HEK293 (cell line): ENCODE measurements around the gene CSNK1A1.

Experiments used
- CTCF ChIA-PET: fragments of 350-600 bp; formaldehyde crosslinking; extraction: SDS; loops from one replicate; lab custom pipeline; 2021; ENCODE audit warnings: antibody characterized with exemption; lab: Yijun Ruan, JAX
- POLR2A ChIA-PET: fragments of 300-600 bp; formaldehyde crosslinking; extraction: SDS; loops from one replicate; lab custom pipeline; 2020; ENCODE audit warnings: antibody characterized with exemption, inconsistent platforms; lab: Yijun Ruan, JAX
- H3K27ac ChIP-seq: fragments of 200-500 bp; sonication (Bioruptor generic); 2 replicates; pipeline ENCODE4 v1.5.1; 2014; ENCODE audit warnings: low read depth, low read length, control low read depth, inconsistent platforms; ENCODE audit errors: extremely low read depth
- H3K36me3 ChIP-seq, 2 experiments: fragments of 200-500 bp in 1 of 2; sonication (Bioruptor generic) in 1 of 2; 1 replicate in 1 of 2; 2 replicates in 1 of 2; pipeline ENCODE4 v1.5.1; 2014 to 2017; ENCODE audit warnings: inconsistent platforms in 2 of 2, low read length in 2 of 2; ENCODE audit not compliant: control insufficient read depth in 2 of 2, insufficient read depth in 1 of 2
- H3K4me1 ChIP-seq: fragments of 200-500 bp; sonication (Bioruptor generic); 2 replicates; pipeline ENCODE4 v1.5.1; 2014; ENCODE audit warnings: mild to moderate bottlenecking, low read length, inconsistent platforms; ENCODE audit not compliant: control insufficient read depth, insufficient read depth
- H3K4me3 ChIP-seq: 2 replicates; pipeline ENCODE4 v1.5.1; 2011; ENCODE audit warnings: low read depth, mild to moderate bottlenecking, control low read depth, low read length, moderate library complexity
- H3K9me3 ChIP-seq: fragments of 200-500 bp; sonication (Bioruptor generic); 2 replicates; pipeline ENCODE4 v1.5.1; 2014; ENCODE audit warnings: low read depth, low read length, inconsistent platforms; ENCODE audit not compliant: control insufficient read depth, insufficient read depth
- INSM2 ChIP-seq: fragments of 450-650 bp; formaldehyde crosslinking; IDR thresholded peaks from 2 replicates; pipeline ENCODE4 v1.5.1; 2016; ENCODE audit warnings: missing biosample characterization, missing genetic modification characterization
- ZBTB1 ChIP-seq: fragments of 450-650 bp; formaldehyde crosslinking; IDR thresholded peaks from 2 replicates; pipeline ENCODE4 v1.5.1; 2016; ENCODE audit warnings: missing biosample characterization, missing genetic modification characterization
- ZBTB17 ChIP-seq: fragments of 450-650 bp; formaldehyde crosslinking; IDR thresholded peaks from 2 replicates; pipeline ENCODE4 v1.5.1; 2016; ENCODE audit warnings: missing biosample characterization, missing genetic modification characterization
- ZBTB8A ChIP-seq: fragments of 450-650 bp; formaldehyde crosslinking; IDR thresholded peaks from 2 replicates; pipeline ENCODE4 v1.5.1; 2016; ENCODE audit warnings: missing biosample characterization, missing genetic modification characterization
- ZEB2 ChIP-seq: fragments of 450-650 bp; formaldehyde crosslinking; IDR thresholded peaks from 2 replicates; pipeline ENCODE4 v1.5.1; 2016; ENCODE audit warnings: missing biosample characterization, missing genetic modification characterization
- ZFP3 ChIP-seq: fragments of 450-650 bp; formaldehyde crosslinking; IDR thresholded peaks from 2 replicates; pipeline ENCODE4 v1.5.1; 2016; ENCODE audit warnings: low read depth, missing biosample characterization, missing genetic modification characterization
- ZNF10 ChIP-seq: fragments of 450-650 bp; formaldehyde crosslinking; IDR thresholded peaks from 2 replicates; pipeline ENCODE4 v1.5.1; 2017; ENCODE audit warnings: missing biosample characterization, missing genetic modification characterization
- ZNF140 ChIP-seq: fragments of 450-650 bp; formaldehyde crosslinking; IDR thresholded peaks from 2 replicates; pipeline ENCODE4 v1.5.1; 2016; ENCODE audit warnings: missing biosample characterization, missing genetic modification characterization
- ZNF155 ChIP-seq: fragments of 450-650 bp; formaldehyde crosslinking; IDR thresholded peaks from 2 replicates; pipeline ENCODE4 v1.5.1; 2016; ENCODE audit warnings: missing biosample characterization, missing genetic modification characterization
- ZNF157 ChIP-seq: fragments of 450-650 bp; formaldehyde crosslinking; IDR thresholded peaks from 2 replicates; pipeline ENCODE4 v1.5.1; 2016; ENCODE audit warnings: missing biosample characterization, missing genetic modification characterization
- ZNF18 ChIP-seq: fragments of 450-650 bp; formaldehyde crosslinking; IDR thresholded peaks from 2 replicates; pipeline ENCODE4 v1.5.1; 2016; ENCODE audit warnings: missing biosample characterization, missing genetic modification characterization
- ZNF610 ChIP-seq: fragments of 450-650 bp; formaldehyde crosslinking; IDR thresholded peaks from 2 replicates; pipeline ENCODE4 v1.5.1; 2016; ENCODE audit warnings: missing biosample characterization, missing genetic modification characterization, borderline replicate concordance
- ZNF629 ChIP-seq: fragments of 450-650 bp; formaldehyde crosslinking; IDR thresholded peaks from 2 replicates; pipeline ENCODE4 v1.5.1; 2017; ENCODE audit warnings: missing biosample characterization, missing genetic modification characterization
- ZNF660 ChIP-seq: fragments of 450-650 bp; IDR thresholded peaks from 2 replicates; pipeline ENCODE4 v1.5.1; 2018; ENCODE audit warnings: missing biosample characterization, mild to moderate bottlenecking, missing genetic modification characterization
- ZNF776 ChIP-seq: fragments of 450-650 bp; formaldehyde crosslinking; IDR thresholded peaks from 2 replicates; pipeline ENCODE4 v1.5.0; 2017; ENCODE audit warnings: missing biosample characterization, missing genetic modification characterization, borderline replicate concordance
- ZSCAN4 ChIP-seq: fragments of 450-650 bp; formaldehyde crosslinking; IDR thresholded peaks from 2 replicates; pipeline ENCODE4 v1.5.1; 2017; ENCODE audit warnings: missing biosample characterization, missing genetic modification characterization
- TF ChIP-seq, protein P1 (sequence below): fragments of 450-650 bp; formaldehyde crosslinking; IDR thresholded peaks from 2 replicates; pipeline ENCODE4 v1.5.0; 2017; ENCODE audit warnings: missing biosample characterization, missing genetic modification characterization, borderline replicate concordance
- TF ChIP-seq, protein P2 (sequence below): fragments of 450-650 bp; formaldehyde crosslinking; IDR thresholded peaks from 2 replicates; pipeline ENCODE4 v1.5.1; 2017; ENCODE audit warnings: missing biosample characterization, mild to moderate bottlenecking, missing genetic modification characterization, moderate library complexity

The CSNK1A1 gene

GRCh38 chr5:149593370-149593769 lies 42.1 kb upstream of the CSNK1A1 start (continued):
- TF ChIP-seq, protein P1, sequence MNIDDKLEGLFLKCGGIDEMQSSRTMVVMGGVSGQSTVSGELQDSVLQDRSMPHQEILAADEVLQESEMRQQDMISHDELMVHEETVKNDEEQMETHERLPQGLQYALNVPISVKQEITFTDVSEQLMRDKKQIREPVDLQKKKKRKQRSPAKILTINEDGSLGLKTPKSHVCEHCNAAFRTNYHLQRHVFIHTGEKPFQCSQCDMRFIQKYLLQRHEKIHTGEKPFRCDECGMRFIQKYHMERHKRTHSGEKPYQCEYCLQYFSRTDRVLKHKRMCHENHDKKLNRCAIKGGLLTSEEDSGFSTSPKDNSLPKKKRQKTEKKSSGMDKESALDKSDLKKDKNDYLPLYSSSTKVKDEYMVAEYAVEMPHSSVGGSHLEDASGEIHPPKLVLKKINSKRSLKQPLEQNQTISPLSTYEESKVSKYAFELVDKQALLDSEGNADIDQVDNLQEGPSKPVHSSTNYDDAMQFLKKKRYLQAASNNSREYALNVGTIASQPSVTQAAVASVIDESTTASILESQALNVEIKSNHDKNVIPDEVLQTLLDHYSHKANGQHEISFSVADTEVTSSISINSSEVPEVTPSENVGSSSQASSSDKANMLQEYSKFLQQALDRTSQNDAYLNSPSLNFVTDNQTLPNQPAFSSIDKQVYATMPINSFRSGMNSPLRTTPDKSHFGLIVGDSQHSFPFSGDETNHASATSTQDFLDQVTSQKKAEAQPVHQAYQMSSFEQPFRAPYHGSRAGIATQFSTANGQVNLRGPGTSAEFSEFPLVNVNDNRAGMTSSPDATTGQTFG (tag by site-specific recombination), result no peak
- TF ChIP-seq ZFP3 (tag by site-specific recombination), result no peak

DNA sequence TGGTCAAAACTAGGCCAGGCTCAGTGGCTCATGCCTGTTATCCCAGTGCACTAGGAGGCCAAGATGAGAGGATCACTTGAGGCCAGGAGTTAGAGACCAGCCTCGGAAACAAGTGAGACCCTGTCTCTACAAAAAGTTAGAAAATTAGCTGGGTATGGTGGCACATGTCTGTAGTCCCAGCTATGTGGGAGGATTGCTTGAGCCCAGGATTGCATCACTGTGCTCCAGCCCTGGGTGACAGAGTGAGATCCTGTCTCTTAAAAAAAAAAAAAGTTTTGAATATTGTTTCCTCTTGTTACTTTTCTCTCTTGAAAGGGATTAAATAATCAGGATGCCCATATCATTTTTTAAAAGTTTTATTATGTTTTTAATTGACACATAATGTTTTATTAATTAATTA lies 37.7 kb upstream of the CSNK1A1 start:
- H3K4me3 ChIP-seq, result no peak overlapping the region
- POLR2A ChIA-PET, result no interaction called here
- TF ChIP-seq ZBTB8A (no peak), ZFP3 (tag by site-specific recombination) (no peak), ZEB2 (tag by site-specific recombination) (no peak), ZNF140 (no peak)
- TF ChIP-seq, all 188 proteins: peak for 0
- H3K36me3 ChIP-seq, result no peaks in the 10 kb centered on the region
- no peak overlapping the region for H3K27ac ChIP-seq
- H3K9me3 ChIP-seq, result no peaks in the 10 kb centered on the region
- CTCF ChIA-PET, result no interaction called here
- no peaks in the 10 kb centered on the region for H3K4me1 ChIP-seq

DNA sequence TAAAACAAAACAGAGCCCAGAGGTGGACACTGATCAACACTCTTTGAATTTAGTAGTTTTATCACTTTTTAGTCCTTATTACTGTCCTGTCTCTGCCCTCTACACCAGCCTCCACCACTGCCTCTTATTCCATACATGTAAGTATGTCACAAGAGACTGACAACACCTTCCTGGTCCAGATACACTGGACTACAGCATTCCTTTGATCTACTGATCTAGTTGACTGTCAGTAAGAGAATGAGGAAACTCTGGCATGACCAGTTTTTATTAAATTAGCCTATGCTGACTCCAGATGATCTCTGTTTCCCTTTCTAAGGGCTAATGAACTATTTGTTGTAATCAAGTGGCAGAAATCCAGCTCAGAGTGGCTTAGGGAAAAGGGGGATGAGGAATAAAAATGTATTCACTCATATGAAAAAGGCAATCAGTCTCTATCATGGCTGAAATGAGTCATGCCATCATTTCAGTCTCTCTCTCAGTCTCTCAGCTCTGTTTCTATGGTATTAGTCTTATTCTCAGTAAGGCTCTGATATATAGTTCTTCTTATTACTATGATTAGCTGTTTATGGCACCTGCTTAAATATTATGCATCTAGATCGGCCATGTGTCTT lies 35.6 kb upstream of the CSNK1A1 start:
- Histone ChIP-seq H3K4me1 (peaks cover 3% of the 10 kb centered on the region), H3K4me3 (no peak overlapping the region), H3K36me3 (no peaks in the 10 kb centered on the region), H3K27ac (no peak overlapping the region), H3K9me3 (no peaks in the 10 kb centered on the region)
- TF ChIP-seq ZNF660, result peak; percentile 90
- no peak for TF ChIP-seq ZNF629 (tag by site-specific recombination)
- 0 out of 2 replicates have a peak, but pooled peaks have one; percentile 16 for TF ChIP-seq ZBTB1
- CTCF ChIA-PET, result interaction anchor here (0.7 to 1.1 kb wide), 3 partner anchors 22 to 724 kb away, joined by 3 to 4 read pairs (median 4); no protein-coding TSS in a partner anchor
- POLR2A ChIA-PET, result interaction anchor here (0.5 kb wide), 1 partner anchor 87 kb away, joined by 3 read pairs; no protein-coding TSS in a partner anchor

DNA sequence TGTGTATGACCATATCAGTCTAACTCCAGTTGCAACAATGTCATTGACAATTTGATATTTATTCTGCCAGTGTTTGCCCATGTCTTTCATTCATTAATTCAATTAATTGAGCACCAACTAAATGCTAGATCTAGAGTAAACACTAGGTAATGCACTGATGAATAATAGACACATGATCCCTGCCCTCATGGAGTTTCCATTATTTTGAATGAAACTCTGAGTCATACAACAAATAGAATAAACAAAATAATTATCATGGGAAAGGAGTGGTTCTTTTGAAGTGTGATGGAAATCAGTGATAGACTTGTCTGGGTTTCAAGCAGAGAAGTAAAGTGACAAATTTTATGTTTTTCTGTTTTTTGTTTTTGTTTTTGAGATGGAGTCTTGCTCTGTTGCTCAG lies 34.7 kb upstream of the CSNK1A1 start:
- no peaks in the 10 kb centered on the region for H3K36me3 ChIP-seq
- H3K27ac ChIP-seq, result no peak overlapping the region
- H3K9me3 ChIP-seq, result no peaks in the 10 kb centered on the region
- CTCF ChIA-PET, result no interaction called here
- POLR2A ChIA-PET, result no interaction called here
- H3K4me3 ChIP-seq, result no peak overlapping the region
- peaks cover 4% of the 10 kb centered on the region for H3K4me1 ChIP-seq
- TF ChIP-seq ZNF18 (tag by site-specific recombination) (no peak), ZBTB17 (no peak), ZNF10 (no peak), ZSCAN4 (tag by site-specific recombination) (no peak), INSM2 (tag by site-specific recombination) (no peak), ZNF610 (tag by site-specific recombination) (no peak), ZNF155 (tag by site-specific recombination) (no peak), ZNF157 (tag by site-specific recombination) (no peak), ZNF776 (tag by site-specific recombination) (no peak)
- TF ChIP-seq, protein P1 (tag by site-specific recombination), result no peak
- TF ChIP-seq, protein P2, sequence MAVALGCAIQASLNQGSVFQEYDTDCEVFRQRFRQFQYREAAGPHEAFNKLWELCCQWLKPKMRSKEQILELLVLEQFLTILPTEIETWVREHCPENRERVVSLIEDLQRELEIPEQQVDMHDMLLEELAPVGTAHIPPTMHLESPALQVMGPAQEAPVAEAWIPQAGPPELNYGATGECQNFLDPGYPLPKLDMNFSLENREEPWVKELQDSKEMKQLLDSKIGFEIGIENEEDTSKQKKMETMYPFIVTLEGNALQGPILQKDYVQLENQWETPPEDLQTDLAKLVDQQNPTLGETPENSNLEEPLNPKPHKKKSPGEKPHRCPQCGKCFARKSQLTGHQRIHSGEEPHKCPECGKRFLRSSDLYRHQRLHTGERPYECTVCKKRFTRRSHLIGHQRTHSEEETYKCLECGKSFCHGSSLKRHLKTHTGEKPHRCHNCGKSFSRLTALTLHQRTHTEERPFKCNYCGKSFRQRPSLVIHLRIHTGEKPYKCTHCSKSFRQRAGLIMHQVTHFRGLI (tag by site-specific recombination), result no peak
